ENCODE measurements around the gene RAB3D.
"Not testable (repeated sequence)": the region's sequence is repeated elsewhere in the genome, so short reads cannot be mapped to it uniquely, and the experiment has no call there.

The RAB3D gene

GRCh38 chr19:11338121-11338520, 1.3 kb downstream of the RAB3D start:
- H3K27ac ChIP-seq (ENCODE audit: insufficient read depth, low read depth, low read length, poor library complexity, severe bottlenecking), result no peak overlapping the region
- H3K36me3 ChIP-seq (ENCODE audit: control insufficient read depth, insufficient read depth, low read length), result peaks cover 2% of the 10 kb centered on the region
- no peak overlapping the region for H3K4me3 ChIP-seq (ENCODE audit: insufficient read depth, low read depth, low read length)
- WGBS, 2 experiments, result 91 to 94% methylated on average over 7 of the region's 7 CpGs
- H3K27me3 ChIP-seq (ENCODE audit: control insufficient read depth, insufficient read depth, low read length, poor library complexity, severe bottlenecking), result peaks cover 11% of the 10 kb centered on the region
- H3K4me1 ChIP-seq (ENCODE audit: control insufficient read depth, insufficient read depth, low read length), result no peaks in the 10 kb centered on the region
- H3K9me3 ChIP-seq (ENCODE audit: control insufficient read depth, low read length), result no peaks in the 10 kb centered on the region

- no peaks in the 10 kb centered on the region for H3K4me1 ChIP-seq (ENCODE audit: control insufficient read depth, insufficient read depth, low read length)
- H3K9me3 ChIP-seq (ENCODE audit: control insufficient read depth, low read length), result no peaks in the 10 kb centered on the region
- H3K4me3 ChIP-seq (ENCODE audit: insufficient read depth, low read depth, low read length), result no peak overlapping the region
- no peak overlapping the region for H3K27ac ChIP-seq (ENCODE audit: insufficient read depth, low read depth, low read length, poor library complexity, severe bottlenecking)
- H3K36me3 ChIP-seq (ENCODE audit: control insufficient read depth, insufficient read depth, low read length), result peaks cover 2% of the 10 kb centered on the region
- 95% methylated on average over 14 of the region's 14 CpGs for WGBS, 2 experiments
- peaks cover 11% of the 10 kb centered on the region for H3K27me3 ChIP-seq (ENCODE audit: control insufficient read depth, insufficient read depth, low read length, poor library complexity, severe bottlenecking)
Observed at GRCh38 chr19:11337080-11337479, 2.4 kb downstream of the RAB3D start.

GRCh38 chr19:11335449-11336146, 3.9 kb downstream of the RAB3D start:
- H3K36me3 ChIP-seq (ENCODE audit: control insufficient read depth, insufficient read depth, low read length), result no peaks in the 10 kb centered on the region
- 94 to 95% methylated on average over 17 of the region's 17 CpGs for WGBS, 2 experiments

GRCh38 chr19:11333838-11334237, 5.6 kb downstream of the RAB3D start:
- not testable (repeated sequence) for H3K27ac ChIP-seq (ENCODE audit: insufficient read depth, low read depth, low read length, poor library complexity, severe bottlenecking); H3K36me3 ChIP-seq (ENCODE audit: control insufficient read depth, insufficient read depth, low read length); H3K9me3 ChIP-seq (ENCODE audit: control insufficient read depth, low read length); H3K27me3 ChIP-seq (ENCODE audit: control insufficient read depth, insufficient read depth, low read length, poor library complexity, severe bottlenecking); H3K4me3 ChIP-seq (ENCODE audit: insufficient read depth, low read depth, low read length); H3K4me1 ChIP-seq (ENCODE audit: control insufficient read depth, insufficient read depth, low read length)
- 92 to 94% methylated on average over 9 of the region's 9 CpGs for WGBS, 2 experiments

More at GRCh38 chr19:11335449-11336146, 3.9 kb downstream of the RAB3D start:
- peaks cover 11% of the 10 kb centered on the region for H3K27me3 ChIP-seq (ENCODE audit: control insufficient read depth, insufficient read depth, low read length, poor library complexity, severe bottlenecking)
- H3K4me3 ChIP-seq (ENCODE audit: insufficient read depth, low read depth, low read length), result no peak overlapping the region
- H3K4me1 ChIP-seq (ENCODE audit: control insufficient read depth, insufficient read depth, low read length), result no peaks in the 10 kb centered on the region
- H3K27ac ChIP-seq (ENCODE audit: insufficient read depth, low read depth, low read length, poor library complexity, severe bottlenecking), result no peak overlapping the region
- H3K9me3 ChIP-seq (ENCODE audit: control insufficient read depth, low read length), result no peaks in the 10 kb centered on the region

- WGBS, 2 experiments, result 95% methylated on average over 5 of the region's 5 CpGs
- H3K4me1 ChIP-seq (ENCODE audit: control insufficient read depth, insufficient read depth, low read length), result no peaks in the 10 kb centered on the region
- no peak overlapping the region for H3K27ac ChIP-seq (ENCODE audit: insufficient read depth, low read depth, low read length, poor library complexity, severe bottlenecking)
- H3K36me3 ChIP-seq (ENCODE audit: control insufficient read depth, insufficient read depth, low read length), result no peaks in the 10 kb centered on the region
- H3K27me3 ChIP-seq (ENCODE audit: control insufficient read depth, insufficient read depth, low read length, poor library complexity, severe bottlenecking), result no peaks in the 10 kb centered on the region
- H3K9me3 ChIP-seq (ENCODE audit: control insufficient read depth, low read length), result no peaks in the 10 kb centered on the region
- no peak overlapping the region for H3K4me3 ChIP-seq (ENCODE audit: insufficient read depth, low read depth, low read length)
Observed at GRCh38 chr19:11332822-11333221, 6.6 kb downstream of the RAB3D start.

- Histone ChIP-seq H3K27me3 (ENCODE audit: control insufficient read depth, insufficient read depth, low read length, poor library complexity, severe bottlenecking) (no peaks in the 10 kb centered on the region), H3K4me1 (ENCODE audit: control insufficient read depth, insufficient read depth, low read length) (no peaks in the 10 kb centered on the region), H3K4me3 (ENCODE audit: insufficient read depth, low read depth, low read length) (no peak overlapping the region), H3K36me3 (ENCODE audit: control insufficient read depth, insufficient read depth, low read length) (no peaks in the 10 kb centered on the region), H3K27ac (ENCODE audit: insufficient read depth, low read depth, low read length, poor library complexity, severe bottlenecking) (no peak overlapping the region), H3K9me3 (ENCODE audit: control insufficient read depth, low read length) (no peaks in the 10 kb centered on the region)
- WGBS, 2 experiments, result 92% methylated on average over 4 of the region's 4 CpGs
Observed at GRCh38 chr19:11331502-11331901, 8.0 kb downstream of the RAB3D start.

- 88% methylated on average over 4 of the region's 4 CpGs for WGBS, 2 experiments
- Histone ChIP-seq H3K36me3 (ENCODE audit: control insufficient read depth, insufficient read depth, low read length) (no peaks in the 10 kb centered on the region), H3K4me3 (ENCODE audit: insufficient read depth, low read depth, low read length) (no peak overlapping the region), H3K27ac (ENCODE audit: insufficient read depth, low read depth, low read length, poor library complexity, severe bottlenecking) (no peak overlapping the region), H3K9me3 (ENCODE audit: control insufficient read depth, low read length) (no peaks in the 10 kb centered on the region), H3K27me3 (ENCODE audit: control insufficient read depth, insufficient read depth, low read length, poor library complexity, severe bottlenecking) (no peaks in the 10 kb centered on the region), H3K4me1 (ENCODE audit: control insufficient read depth, insufficient read depth, low read length) (no peaks in the 10 kb centered on the region)
Observed at GRCh38 chr19:11330127-11330526, 9.3 kb downstream of the RAB3D start.

GRCh38 chr19:11325544-11325943, 13.9 kb downstream of the RAB3D start:
- Histone ChIP-seq H3K4me3 (ENCODE audit: insufficient read depth, low read depth, low read length) (no peak overlapping the region), H3K36me3 (ENCODE audit: control insufficient read depth, insufficient read depth, low read length) (no peaks in the 10 kb centered on the region), H3K4me1 (ENCODE audit: control insufficient read depth, insufficient read depth, low read length) (no peaks in the 10 kb centered on the region), H3K9me3 (ENCODE audit: control insufficient read depth, low read length) (no peaks in the 10 kb centered on the region), H3K27me3 (ENCODE audit: control insufficient read depth, insufficient read depth, low read length, poor library complexity, severe bottlenecking) (no peaks in the 10 kb centered on the region), H3K27ac (ENCODE audit: insufficient read depth, low read depth, low read length, poor library complexity, severe bottlenecking) (no peak overlapping the region)
- WGBS, 2 experiments, result 94% methylated on average over 7 of the region's 7 CpGs

- no peaks in the 10 kb centered on the region for H3K27me3 ChIP-seq (ENCODE audit: control insufficient read depth, insufficient read depth, low read length, poor library complexity, severe bottlenecking)
- H3K36me3 ChIP-seq (ENCODE audit: control insufficient read depth, insufficient read depth, low read length), result no peaks in the 10 kb centered on the region
- no peak overlapping the region for H3K27ac ChIP-seq (ENCODE audit: insufficient read depth, low read depth, low read length, poor library complexity, severe bottlenecking)
- 92 to 94% methylated on average over 17 of the region's 17 CpGs for WGBS, 2 experiments
- H3K9me3 ChIP-seq (ENCODE audit: control insufficient read depth, low read length), result no peaks in the 10 kb centered on the region
- H3K4me3 ChIP-seq (ENCODE audit: insufficient read depth, low read depth, low read length), result no peak overlapping the region
- no peaks in the 10 kb centered on the region for H3K4me1 ChIP-seq (ENCODE audit: control insufficient read depth, insufficient read depth, low read length)
Observed at GRCh38 chr19:11324748-11325389, 14.6 kb downstream of the RAB3D start.

GRCh38 chr19:11324079-11324661, 15.3 kb downstream of the RAB3D start:
- H3K36me3 ChIP-seq (ENCODE audit: control insufficient read depth, insufficient read depth, low read length), result no peaks in the 10 kb centered on the region
- WGBS, 2 experiments, result 90 to 92% methylated on average over 10 of the region's 10 CpGs
- H3K4me3 ChIP-seq (ENCODE audit: insufficient read depth, low read depth, low read length), result no peak overlapping the region
- no peaks in the 10 kb centered on the region for H3K9me3 ChIP-seq (ENCODE audit: control insufficient read depth, low read length)
- H3K27ac ChIP-seq (ENCODE audit: insufficient read depth, low read depth, low read length, poor library complexity, severe bottlenecking), result no peak overlapping the region
- H3K4me1 ChIP-seq (ENCODE audit: control insufficient read depth, insufficient read depth, low read length), result no peaks in the 10 kb centered on the region
- H3K27me3 ChIP-seq (ENCODE audit: control insufficient read depth, insufficient read depth, low read length, poor library complexity, severe bottlenecking), result no peaks in the 10 kb centered on the region
